ENCODE results near the gene SNTG2.

DNA sequence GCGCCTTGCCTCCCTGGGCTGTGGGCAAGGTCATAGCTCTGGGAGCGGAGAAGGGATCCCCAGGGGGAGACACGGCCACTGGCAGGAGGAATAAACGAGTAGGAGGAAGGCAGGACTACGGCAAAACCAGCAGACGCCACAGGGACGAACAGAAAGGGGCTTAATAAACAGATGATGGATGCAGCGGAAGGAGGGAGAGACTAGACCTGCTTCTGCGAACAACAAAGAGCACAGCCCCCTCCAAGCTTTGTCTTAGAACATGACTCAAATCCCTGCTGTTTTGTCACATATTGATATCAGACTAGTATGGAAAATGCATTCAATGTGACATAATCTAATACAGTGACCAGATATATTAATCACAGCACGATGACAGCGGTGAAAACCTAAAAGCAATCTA, 306.7 kb downstream of the SNTG2 start:
- TF ChIP-seq, protein P1, sequence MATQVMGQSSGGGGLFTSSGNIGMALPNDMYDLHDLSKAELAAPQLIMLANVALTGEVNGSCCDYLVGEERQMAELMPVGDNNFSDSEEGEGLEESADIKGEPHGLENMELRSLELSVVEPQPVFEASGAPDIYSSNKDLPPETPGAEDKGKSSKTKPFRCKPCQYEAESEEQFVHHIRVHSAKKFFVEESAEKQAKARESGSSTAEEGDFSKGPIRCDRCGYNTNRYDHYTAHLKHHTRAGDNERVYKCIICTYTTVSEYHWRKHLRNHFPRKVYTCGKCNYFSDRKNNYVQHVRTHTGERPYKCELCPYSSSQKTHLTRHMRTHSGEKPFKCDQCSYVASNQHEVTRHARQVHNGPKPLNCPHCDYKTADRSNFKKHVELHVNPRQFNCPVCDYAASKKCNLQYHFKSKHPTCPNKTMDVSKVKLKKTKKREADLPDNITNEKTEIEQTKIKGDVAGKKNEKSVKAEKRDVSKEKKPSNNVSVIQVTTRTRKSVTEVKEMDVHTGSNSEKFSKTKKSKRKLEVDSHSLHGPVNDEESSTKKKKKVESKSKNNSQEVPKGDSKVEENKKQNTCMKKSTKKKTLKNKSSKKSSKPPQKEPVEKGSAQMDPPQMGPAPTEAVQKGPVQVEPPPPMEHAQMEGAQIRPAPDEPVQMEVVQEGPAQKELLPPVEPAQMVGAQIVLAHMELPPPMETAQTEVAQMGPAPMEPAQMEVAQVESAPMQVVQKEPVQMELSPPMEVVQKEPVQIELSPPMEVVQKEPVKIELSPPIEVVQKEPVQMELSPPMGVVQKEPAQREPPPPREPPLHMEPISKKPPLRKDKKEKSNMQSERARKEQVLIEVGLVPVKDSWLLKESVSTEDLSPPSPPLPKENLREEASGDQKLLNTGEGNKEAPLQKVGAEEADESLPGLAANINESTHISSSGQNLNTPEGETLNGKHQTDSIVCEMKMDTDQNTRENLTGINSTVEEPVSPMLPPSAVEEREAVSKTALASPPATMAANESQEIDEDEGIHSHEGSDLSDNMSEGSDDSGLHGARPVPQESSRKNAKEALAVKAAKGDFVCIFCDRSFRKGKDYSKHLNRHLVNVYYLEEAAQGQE (IDR thresholded peaks at IDR 0.05; ENCODE audit: insufficient read depth in 1 of 2, low read depth in 2 of 2, low read length in 2 of 2), result no peak
- no peak for TF ChIP-seq SIN3A (IDR thresholded peaks at IDR 0.05; ENCODE audit: borderline replicate concordance, insufficient read depth, low read length)
- no peak for TF ChIP-seq POLR2AphosphoS5 (IDR thresholded peaks at IDR 0.05; ENCODE audit: low read depth, low read length)
- TF ChIP-seq TAF1 (IDR thresholded peaks at IDR 0.05; ENCODE audit: borderline replicate concordance, insufficient read depth, low read length), result no peak
- TF ChIP-seq FOXP2 (optimal IDR thresholded peaks at IDR 0.05; ENCODE audit: borderline replicate concordance, extremely low read depth, extremely low read length, insufficient read depth), result no peak
